Measurements from ENCODE around the gene KIF3B.
"Not testable (repeated sequence)": the region's sequence is repeated elsewhere in the genome, so short reads cannot be mapped to it uniquely, and the experiment has no call there.

Gene KIF3B

DNA sequence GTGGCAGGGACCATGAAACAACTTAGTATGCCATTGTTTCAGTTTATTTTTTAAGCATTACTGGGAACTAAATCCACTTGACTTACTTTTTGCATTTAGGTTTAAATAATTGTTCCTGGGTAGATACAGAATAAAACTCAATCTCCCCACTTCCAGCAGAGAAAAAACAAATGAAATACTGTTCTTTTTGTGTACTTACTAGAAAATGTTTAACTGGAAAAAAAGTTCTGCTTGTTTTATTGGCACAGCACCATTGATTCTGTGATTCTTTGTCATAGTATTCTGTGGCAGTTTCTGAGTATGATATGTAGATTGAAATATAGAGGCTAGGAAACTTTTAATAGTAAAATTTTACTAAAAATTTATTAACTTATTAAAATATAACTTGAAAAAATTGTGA is 90.9 kb downstream of the KIF3B start:
- no peak for FAIRE-seq
- DNase-seq (ENCODE audit: extremely low spot score, insufficient read length, low read depth): no peak

DNA sequence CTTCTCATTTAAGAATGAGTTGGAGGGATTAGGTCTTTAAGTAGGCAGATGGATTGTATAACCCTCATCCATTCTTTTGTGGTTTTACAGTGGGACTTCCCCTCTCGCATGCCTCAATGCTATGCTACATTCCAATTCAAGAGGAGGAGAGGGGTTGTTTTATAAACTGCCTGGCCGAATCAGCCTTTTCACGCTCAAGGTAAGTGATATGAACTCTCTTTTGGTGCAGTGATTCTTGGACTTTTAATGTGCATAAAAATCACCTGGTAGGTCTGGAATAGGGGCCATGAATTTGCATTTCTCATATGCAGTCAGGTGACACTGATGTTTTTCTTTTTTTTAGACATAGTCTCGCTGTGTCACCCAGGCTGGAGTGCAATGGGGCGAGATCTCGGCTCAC is 91.5 kb downstream of the KIF3B start:
- FAIRE-seq (no peak), DNase-seq (ENCODE audit: extremely low spot score, insufficient read length, low read depth) (no peak)

- DNase-seq (ENCODE audit: extremely low spot score, insufficient read length, low read depth) (no peak), FAIRE-seq (no peak)
These were observed 93.4 kb downstream of the KIF3B start for GRCh38 chr20:32370897-32371296.

- FAIRE-seq (no peak), DNase-seq (ENCODE audit: extremely low spot score, insufficient read length, low read depth) (no peak)
These were observed 101.0 kb downstream of the KIF3B start for GRCh38 chr20:32378461-32378860.

GRCh38 chr20:32380037-32380436 is 102.6 kb downstream of the KIF3B start:
- DNase-seq (ENCODE audit: extremely low spot score, insufficient read length, low read depth); FAIRE-seq: not testable (repeated sequence)

GRCh38 chr20:32380745-32381144 is 103.3 kb downstream of the KIF3B start:
- FAIRE-seq (no peak), DNase-seq (ENCODE audit: extremely low spot score, insufficient read length, low read depth) (no peak)

DNA sequence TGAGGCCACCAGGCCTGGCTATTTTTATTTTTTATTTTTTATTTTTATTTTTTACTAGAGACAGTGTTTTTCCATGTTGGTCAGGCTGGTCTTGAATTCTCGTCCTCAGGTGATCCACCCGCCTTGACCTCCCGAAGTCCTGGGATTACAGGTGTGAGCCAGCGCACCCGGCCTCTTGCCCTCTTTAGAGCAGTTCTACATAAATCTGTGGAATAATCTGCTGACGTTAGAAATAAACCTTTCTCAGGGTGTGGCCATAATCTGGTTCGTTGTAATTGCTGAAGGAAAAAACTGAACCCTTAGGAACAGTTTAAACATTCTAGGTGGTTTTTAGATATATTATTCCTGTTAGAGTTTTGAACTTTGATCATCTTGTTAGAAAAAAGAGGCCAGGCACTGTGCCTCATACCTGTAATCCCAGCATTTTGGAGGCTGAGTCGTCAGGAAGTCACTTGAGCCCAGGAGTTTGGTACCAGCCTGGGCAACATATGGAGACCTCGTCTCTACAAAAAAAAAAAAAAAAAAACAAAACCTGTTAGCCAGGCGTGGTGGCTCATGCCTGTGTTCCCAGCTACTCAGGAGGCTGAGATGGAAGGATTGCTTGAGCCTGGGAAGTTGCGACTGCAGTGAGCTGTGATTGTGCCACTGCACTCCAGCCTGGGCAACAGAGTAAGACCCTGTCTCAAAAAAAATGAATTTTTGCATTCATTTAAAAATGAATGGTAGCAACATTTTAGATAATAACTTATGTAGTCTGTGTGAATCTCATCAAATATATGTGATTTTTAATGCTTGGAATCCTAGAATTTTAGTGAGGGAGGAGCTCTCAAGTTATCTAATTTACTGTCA is 104.9 kb downstream of the KIF3B start:
- FAIRE-seq: no peak
- DNase-seq (ENCODE audit: extremely low spot score, insufficient read length, low read depth): no peak

DNA sequence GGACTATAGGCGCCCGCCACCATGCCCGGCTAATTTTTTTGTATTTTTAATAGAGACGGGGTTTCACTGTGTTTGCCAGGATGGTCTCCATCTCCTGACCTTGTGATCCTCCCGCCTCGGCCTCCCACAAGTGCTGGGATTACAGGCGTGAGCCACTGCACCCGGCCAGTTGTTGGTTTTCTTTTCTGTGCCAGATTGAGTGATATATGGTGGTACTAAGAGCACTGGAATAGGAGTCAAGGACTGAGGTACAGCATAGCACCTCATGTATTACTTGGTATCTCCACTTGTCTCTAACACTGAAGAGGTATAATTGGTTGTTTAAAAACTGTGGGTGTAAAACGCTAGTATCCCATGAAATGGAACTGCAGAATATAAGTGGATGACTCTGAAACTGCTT is 106.0 kb downstream of the KIF3B start:
- not testable (repeated sequence) for DNase-seq (ENCODE audit: extremely low spot score, insufficient read length, low read depth); FAIRE-seq
